Measurements from ENCODE around the gene E2F8. TPM values are rescaled to one million over a fixed set of nuclear protein-coding genes. Genes with fewer than 3 reads are reported as not detected.

Gene E2F8
- polyA plus RNA-seq, 3 donors = not detected

GRCh38 chr11:19220903-19221724, 19.6 kb downstream of the E2F8 start:
- H3K9me3 Mint-ChIP-seq = peaks cover 0 to 5% (median 1%) of the 10 kb centered on the region in 7 donors
- no peaks in the 10 kb centered on the region for H3K79me2 ChIP-seq (ENCODE audit: insufficient read depth, low read length)
- no peak overlapping the region for H3K4me2 ChIP-seq (replicated peaks; ENCODE audit: extremely low read depth, low read length, poor library complexity, severe bottlenecking)
- no peaks in the 10 kb centered on the region for H3K4me1 Mint-ChIP-seq
- H3K27ac ChIP-seq (ENCODE audit: low read depth in 1 of 2, low read length in 2 of 2) = no peak overlapping the region
- H3K36me3 ChIP-seq (replicated peaks in 1 of 2; ENCODE audit: control insufficient read depth in 1 of 2, insufficient read depth in 2 of 2, low read length in 2 of 2) = peaks cover 22 to 32% of the 10 kb centered on the region in 2 donors
- H2AFZ ChIP-seq (ENCODE audit: insufficient read depth, low read depth, low read length, poor library complexity, severe bottlenecking) = no peak overlapping the region
- no peaks in the 10 kb centered on the region for H3K9me3 ChIP-seq (replicated peaks in 1 of 2; ENCODE audit: control insufficient read depth in 1 of 2, insufficient read depth in 1 of 2, low read length in 2 of 2)
- H3K27me3 Mint-ChIP-seq (ENCODE audit: low read depth in 3 of 3) = peaks cover 0 to under 1% (median 0%) of the 10 kb centered on the region in 3 donors
- no peak for DNase-seq
- no peaks in the 10 kb centered on the region for H3K4me1 ChIP-seq (ENCODE audit: control insufficient read depth in 1 of 2, insufficient read depth in 2 of 2, low read length in 2 of 2)
- no peaks in the 10 kb centered on the region for H3K27me3 ChIP-seq (ENCODE audit: control insufficient read depth in 2 of 2, insufficient read depth in 2 of 2, low read length in 2 of 2)
- no peak for TF ChIP-seq CTCF (IDR thresholded peaks at IDR 0.05)
- 95% methylated on average over 2 of the region's 3 CpGs for WGBS (ENCODE audit: insufficient coverage)
- H3K36me3 Mint-ChIP-seq = peaks cover 21 to 29% of the 10 kb centered on the region in 2 donors
- no peaks in the 10 kb centered on the region for H4K20me1 ChIP-seq (ENCODE audit: insufficient read depth, low read length)
- no peak overlapping the region for H3K4me3 Mint-ChIP-seq
- intact Hi-C loops (cut with micrococcal nuclease) = no loop called here
- no peak overlapping the region for H3K27ac Mint-ChIP-seq
- no peak overlapping the region for H3K9ac ChIP-seq (ENCODE audit: insufficient read depth, low read length, poor library complexity, severe bottlenecking)
- no peak overlapping the region for H3K4me3 ChIP-seq (replicated peaks in 1 of 3; ENCODE audit: low read depth in 2 of 3, low read length in 3 of 3)

GRCh38 chr11:19218786-19219460, 21.8 kb downstream of the E2F8 start:
- H3K9me3 Mint-ChIP-seq = peaks cover 0 to 3% (median 1%) of the 10 kb centered on the region in 7 donors
- TF ChIP-seq CTCF (IDR thresholded peaks at IDR 0.05) = no peak
- peaks cover 0 to 2% (median 1%) of the 10 kb centered on the region in 3 donors for H3K27me3 Mint-ChIP-seq (ENCODE audit: low read depth in 3 of 3)
- Histone ChIP-seq H3K36me3 (replicated peaks in 1 of 2; ENCODE audit: control insufficient read depth in 1 of 2, insufficient read depth in 2 of 2, low read length in 2 of 2) (peaks cover 6 to 10% of the 10 kb centered on the region in 2 donors), H3K4me1 (ENCODE audit: control insufficient read depth in 1 of 2, insufficient read depth in 2 of 2, low read length in 2 of 2) (no peaks in the 10 kb centered on the region), H3K27ac (ENCODE audit: low read depth in 1 of 2, low read length in 2 of 2) (no peak overlapping the region), H3K9ac (ENCODE audit: insufficient read depth, low read length, poor library complexity, severe bottlenecking) (no peak overlapping the region), H4K20me1 (ENCODE audit: insufficient read depth, low read length) (no peaks in the 10 kb centered on the region), H3K27me3 (ENCODE audit: control insufficient read depth in 2 of 2, insufficient read depth in 2 of 2, low read length in 2 of 2) (no peaks in the 10 kb centered on the region), H2AFZ (ENCODE audit: insufficient read depth, low read depth, low read length, poor library complexity, severe bottlenecking) (no peak overlapping the region), H3K4me3 (replicated peaks in 1 of 3; ENCODE audit: low read depth in 2 of 3, low read length in 3 of 3) (no peak overlapping the region), H3K9me3 (replicated peaks in 1 of 2; ENCODE audit: control insufficient read depth in 1 of 2, insufficient read depth in 1 of 2, low read length in 2 of 2) (no peaks in the 10 kb centered on the region), H3K79me2 (ENCODE audit: insufficient read depth, low read length) (no peaks in the 10 kb centered on the region), H3K4me2 (replicated peaks; ENCODE audit: extremely low read depth, low read length, poor library complexity, severe bottlenecking) (no peak overlapping the region)
- H3K4me1 Mint-ChIP-seq = no peaks in the 10 kb centered on the region
- 89% methylated on average over 12 of the region's 15 CpGs for WGBS (ENCODE audit: insufficient coverage)
- DNase-seq = no peak
- H3K36me3 Mint-ChIP-seq = peaks cover 3 to 9% of the 10 kb centered on the region in 2 donors
- no peak overlapping the region for H3K27ac Mint-ChIP-seq
- intact Hi-C loops (cut with micrococcal nuclease) = no loop called here
- no peak overlapping the region for H3K4me3 Mint-ChIP-seq
